IPS-NIHi11 (cell line): ENCODE data around the gene CSNK2B.

ENCODE experiments used
- DNase-seq: peaks from one replicate; pipeline ENCODE4 v3.0.0; 2012; ENCODE audit warnings: mixed read lengths, low spot score

Gene CSNK2B

GRCh38 chr6:31636698-31637596 lies 28.9 kb upstream of the CSNK2B start:
- no peak for DNase-seq

- DNase-seq: no peak
Measured at GRCh38 chr6:31639043-31639442, 26.8 kb upstream of the CSNK2B start.

- no peak for DNase-seq
Measured at GRCh38 chr6:31639449-31639861, 26.4 kb upstream of the CSNK2B start.

- DNase-seq: no peak
Measured at GRCh38 chr6:31640612-31641011, 25.3 kb upstream of the CSNK2B start.

- DNase-seq: no peak
Measured at GRCh38 chr6:31641370-31641769, 24.5 kb upstream of the CSNK2B start.

GRCh38 chr6:31642798-31643570 lies 22.9 kb upstream of the CSNK2B start:
- no peak for DNase-seq

GRCh38 chr6:31643818-31644454 lies 21.9 kb upstream of the CSNK2B start:
- no peak for DNase-seq

GRCh38 chr6:31645325-31645724 lies 20.6 kb upstream of the CSNK2B start:
- DNase-seq: no peak

GRCh38 chr6:31651602-31652191 lies 14.2 kb upstream of the CSNK2B start:
- DNase-seq: peak; percentile 83

GRCh38 chr6:31652925-31653724 lies 12.8 kb upstream of the CSNK2B start:
- DNase-seq: peak; percentile 88

- no peak for DNase-seq
Measured at GRCh38 chr6:31654574-31655348, 11.1 kb upstream of the CSNK2B start.

- DNase-seq: no peak
Measured at GRCh38 chr6:31655349-31656237, 10.3 kb upstream of the CSNK2B start, which contains the start of gene APOM. TSS of gene APOM (plus strand) at chr6:31655894. CDS start at chr6:31655967, 73 bp downstream.

GRCh38 chr6:31657406-31658157 lies 8.3 kb upstream of the CSNK2B start:
- no peak for DNase-seq

GRCh38 chr6:31658158-31658688 lies 7.7 kb upstream of the CSNK2B start:
- no peak for DNase-seq

GRCh38 chr6:31658983-31659648 lies 6.8 kb upstream of the CSNK2B start:
- DNase-seq: no peak

- DNase-seq: no peak
Measured at GRCh38 chr6:31659649-31660380, 6.1 kb upstream of the CSNK2B start.
